Effector memory CD4-positive, alpha-beta T cell (primary cell): ENCODE measurements around the gene SOCS4.
"Not testable (repeated sequence)": the region's sequence is repeated elsewhere in the genome, so short reads cannot be mapped to it uniquely, and the experiment has no call there.

Experiments used
- DNase-seq, 3 donors: peaks; one replicate each; pipeline ENCODE4 v3.0.0-alpha.2; 2020
- H3K27ac ChIP-seq: 2 replicates; pipeline ENCODE4 v1.7.0; 2013; ENCODE audit warnings: mild to moderate bottlenecking, low read length, moderate library complexity; ENCODE audit not compliant: insufficient read depth, poor library complexity, severe bottlenecking
- H3K27me3 ChIP-seq: replicated peaks from 2 replicates; pipeline ENCODE4 v1.7.0; 2013; ENCODE audit warnings: mild to moderate bottlenecking, low read length; ENCODE audit not compliant: insufficient read depth, control insufficient read depth, poor library complexity, severe bottlenecking
- H3K36me3 ChIP-seq: 2 replicates; pipeline ENCODE4 v1.7.0; 2013; ENCODE audit warnings: mild to moderate bottlenecking, low read length, moderate library complexity; ENCODE audit not compliant: control insufficient read depth, insufficient read depth
- H3K4me1 ChIP-seq: 2 replicates; pipeline ENCODE4 v1.7.0; 2013; ENCODE audit warnings: low read length, mild to moderate bottlenecking; ENCODE audit not compliant: control insufficient read depth, insufficient read depth, poor library complexity, severe bottlenecking
- H3K4me3 ChIP-seq: 2 replicates; pipeline ENCODE4 v1.7.0; 2013; ENCODE audit warnings: low read length, low read depth, mild to moderate bottlenecking; ENCODE audit not compliant: insufficient read depth, poor library complexity, severe bottlenecking
- H3K9me3 ChIP-seq: 2 replicates; pipeline ENCODE4 v1.7.0; 2013; ENCODE audit warnings: mild to moderate bottlenecking, low read length, moderate library complexity; ENCODE audit not compliant: control insufficient read depth

The SOCS4 gene

GRCh38 chr14:55079961-55080360, 52.9 kb downstream of the SOCS4 start:
- not testable (repeated sequence) for H3K27me3 ChIP-seq, H3K36me3 ChIP-seq, H3K4me3 ChIP-seq, H3K4me1 ChIP-seq, DNase-seq, H3K9me3 ChIP-seq, H3K27ac ChIP-seq

- no peak for DNase-seq
- no peaks in the 10 kb centered on the region for H3K4me1 ChIP-seq
- no peaks in the 10 kb centered on the region for H3K36me3 ChIP-seq
- no peaks in the 10 kb centered on the region for H3K9me3 ChIP-seq
- H3K27ac ChIP-seq = no peak overlapping the region
- H3K27me3 ChIP-seq = no peaks in the 10 kb centered on the region
- no peak overlapping the region for H3K4me3 ChIP-seq
Observed at GRCh38 chr14:55084401-55085059, 57.5 kb downstream of the SOCS4 start.

DNA sequence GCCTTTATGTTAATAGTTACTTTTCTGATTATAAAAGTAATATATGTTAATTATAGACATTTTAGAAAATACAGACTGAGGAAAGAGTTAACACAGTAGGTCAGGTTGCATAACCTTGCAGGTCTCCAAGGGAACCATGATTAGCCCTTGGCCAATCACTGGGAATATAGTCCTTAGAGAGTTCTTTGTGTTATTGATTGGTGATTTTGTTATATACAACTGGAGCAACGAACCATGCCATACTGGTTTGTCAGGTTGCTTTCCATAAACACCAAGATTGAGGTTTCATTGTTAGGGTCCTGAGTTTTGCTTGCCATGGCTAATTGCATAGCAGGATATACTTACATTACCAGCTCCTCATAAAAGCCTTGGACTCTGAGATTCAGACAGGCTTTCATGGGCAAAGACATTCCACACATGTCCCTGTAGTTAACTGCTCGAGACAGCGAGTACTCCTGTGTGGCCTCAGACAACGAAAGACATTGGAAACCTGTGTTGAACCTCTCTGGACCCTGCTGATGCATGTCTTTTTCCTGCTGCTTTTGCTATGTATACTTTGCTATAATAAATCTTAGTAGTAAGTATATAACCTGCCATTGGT, 58.1 kb downstream of the SOCS4 start:
- H3K27me3 ChIP-seq = no peaks in the 10 kb centered on the region
- H3K4me1 ChIP-seq = no peaks in the 10 kb centered on the region
- H3K36me3 ChIP-seq = no peaks in the 10 kb centered on the region
- DNase-seq = no peak
- H3K9me3 ChIP-seq = no peaks in the 10 kb centered on the region
- no peak overlapping the region for H3K27ac ChIP-seq
- no peak overlapping the region for H3K4me3 ChIP-seq

DNA sequence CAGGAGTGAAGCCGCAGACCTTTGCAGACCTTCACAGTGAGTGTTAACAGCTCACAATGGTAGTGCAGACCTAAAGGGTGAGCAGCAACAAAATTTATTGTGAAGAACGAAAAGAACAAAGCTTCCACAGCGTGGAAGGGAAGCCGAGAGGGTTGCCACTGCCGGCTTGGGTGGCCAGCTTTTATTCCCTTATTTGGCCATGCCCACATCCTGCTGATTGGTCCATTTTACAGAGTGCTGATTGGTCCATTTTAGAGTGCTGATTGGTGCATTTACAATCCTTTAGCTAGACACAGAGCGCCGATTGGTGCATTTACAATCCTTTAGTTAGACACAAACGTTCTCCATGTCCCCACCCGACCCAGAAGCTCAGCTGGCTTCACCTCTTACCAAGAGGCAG, 59.9 kb downstream of the SOCS4 start:
- H3K27me3 ChIP-seq = no peaks in the 10 kb centered on the region
- H3K9me3 ChIP-seq = no peaks in the 10 kb centered on the region
- no peak overlapping the region for H3K27ac ChIP-seq
- DNase-seq = no peak
- no peak overlapping the region for H3K4me3 ChIP-seq
- H3K36me3 ChIP-seq = no peaks in the 10 kb centered on the region
- H3K4me1 ChIP-seq = no peaks in the 10 kb centered on the region

GRCh38 chr14:55088356-55088755, 61.3 kb downstream of the SOCS4 start:
- no peaks in the 10 kb centered on the region for H3K36me3 ChIP-seq
- no peak for DNase-seq
- H3K4me3 ChIP-seq = no peak overlapping the region
- no peaks in the 10 kb centered on the region for H3K27me3 ChIP-seq
- H3K9me3 ChIP-seq = no peaks in the 10 kb centered on the region
- H3K27ac ChIP-seq = no peak overlapping the region
- no peaks in the 10 kb centered on the region for H3K4me1 ChIP-seq

GRCh38 chr14:55092341-55092740, 65.3 kb downstream of the SOCS4 start:
- Histone ChIP-seq H3K4me3 (no peak overlapping the region), H3K36me3 (no peaks in the 10 kb centered on the region), H3K27ac (no peak overlapping the region), H3K27me3 (no peaks in the 10 kb centered on the region), H3K9me3 (no peaks in the 10 kb centered on the region), H3K4me1 (no peaks in the 10 kb centered on the region)
- no peak for DNase-seq

DNA sequence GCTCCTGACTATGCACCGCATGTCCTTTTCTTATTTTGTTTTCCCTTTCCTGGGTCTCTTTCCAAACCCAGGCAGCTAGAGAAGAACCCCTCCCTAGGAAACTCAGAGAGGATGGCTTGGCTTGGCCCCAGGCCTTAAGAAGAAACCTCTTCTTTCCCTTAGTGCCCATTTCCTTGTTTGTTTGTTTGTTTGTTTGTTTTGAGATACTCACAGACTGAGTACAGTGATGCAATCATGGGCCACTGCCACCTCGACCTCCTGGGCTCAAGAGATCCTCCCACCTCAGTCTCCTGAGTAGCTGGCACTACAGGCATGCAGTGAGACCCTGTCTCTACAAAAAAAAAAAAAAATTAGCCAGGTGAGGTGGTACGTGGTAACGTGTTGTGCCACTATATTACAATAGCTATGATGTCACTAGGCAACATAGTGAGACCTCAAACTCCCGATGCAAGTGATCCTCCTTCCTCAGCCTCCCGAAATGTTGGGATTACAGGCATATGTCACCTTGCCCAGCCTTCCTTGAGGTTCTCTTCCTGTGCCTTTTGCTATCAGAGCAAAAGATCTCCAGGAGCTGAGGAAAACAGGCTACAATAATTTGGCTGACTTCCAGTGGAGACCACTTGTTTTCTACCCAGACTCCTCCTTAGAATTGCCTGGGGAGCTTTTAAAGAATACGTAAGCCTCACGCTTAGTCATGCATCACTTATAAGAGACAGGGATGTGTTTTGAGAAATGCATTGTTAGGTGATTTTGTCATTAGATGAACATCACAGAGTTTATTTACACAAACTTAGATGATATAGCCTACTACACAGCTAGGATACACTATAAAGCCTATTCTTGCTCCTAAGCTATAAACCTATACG, 67.5 kb downstream of the SOCS4 start:
- Histone ChIP-seq H3K4me1 (no peaks in the 10 kb centered on the region), H3K27ac (no peak overlapping the region)
- no peak for DNase-seq

GRCh38 chr14:55097881-55098560, 71.0 kb downstream of the SOCS4 start:
- Histone ChIP-seq H3K9me3 (no peaks in the 10 kb centered on the region), H3K36me3 (no peaks in the 10 kb centered on the region), H3K4me1 (peaks cover 6% of the 10 kb centered on the region), H3K27ac (no peak overlapping the region), H3K4me3 (no peak overlapping the region), H3K27me3 (no peaks in the 10 kb centered on the region)
- peak in 1 of 3 donors; percentile 6 for DNase-seq

More for the DNA sequence above, 67.5 kb downstream of the SOCS4 start:
- Histone ChIP-seq H3K4me3 (no peak overlapping the region), H3K27me3 (no peaks in the 10 kb centered on the region), H3K36me3 (no peaks in the 10 kb centered on the region), H3K9me3 (no peaks in the 10 kb centered on the region)

DNA sequence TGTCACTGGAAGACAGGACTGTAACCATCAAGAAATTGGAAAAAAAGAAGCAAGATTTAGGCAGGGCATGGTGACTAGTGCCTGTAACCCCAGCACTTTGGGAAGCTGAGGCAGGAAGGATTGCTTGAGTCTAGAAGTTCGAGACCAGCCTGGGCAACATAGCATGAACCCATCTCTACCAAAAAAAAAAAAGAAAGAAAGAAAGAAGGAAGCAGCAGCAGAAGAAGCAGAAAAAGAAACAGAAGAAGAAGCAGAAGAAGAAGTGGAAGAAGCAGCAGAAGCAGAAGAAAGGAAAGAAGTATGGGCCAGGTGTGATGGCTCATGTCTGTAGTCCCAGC, 71.5 kb downstream of the SOCS4 start:
- Histone ChIP-seq H3K36me3 (no peaks in the 10 kb centered on the region), H3K4me1 (peaks cover 11% of the 10 kb centered on the region), H3K27ac (no peak overlapping the region), H3K27me3 (no peaks in the 10 kb centered on the region), H3K4me3 (no peak overlapping the region), H3K9me3 (no peaks in the 10 kb centered on the region)
- DNase-seq = no peak
